DMS 273 (cell line): ENCODE data around the gene ADGRB3.
A peak's percentile ranks its signal among the peaks of the same experiment; 100 is the strongest.

ENCODE experiments used
- DNase-seq: peaks from one replicate; lab custom pipeline; 2025; ENCODE audit not compliant: unreplicated experiment; lab: John Stamatoyannopoulos, UW

The ADGRB3 gene

GRCh38 chr6:68634726-68635411 lies at the start of gene ADGRB3:
Gene ADGRB3, plus strand, starts transcription at chr6:68635282. Its CDS starts 3,394 bp downstream, at chr6:68638676.
- DNase-seq, result peak; percentile 99

GRCh38 chr6:68593558-68593957 lies 41.5 kb upstream of the ADGRB3 start:
- DNase-seq, result no peak

GRCh38 chr6:68597642-68598041 lies 37.4 kb upstream of the ADGRB3 start:
- DNase-seq, result no peak

DNA sequence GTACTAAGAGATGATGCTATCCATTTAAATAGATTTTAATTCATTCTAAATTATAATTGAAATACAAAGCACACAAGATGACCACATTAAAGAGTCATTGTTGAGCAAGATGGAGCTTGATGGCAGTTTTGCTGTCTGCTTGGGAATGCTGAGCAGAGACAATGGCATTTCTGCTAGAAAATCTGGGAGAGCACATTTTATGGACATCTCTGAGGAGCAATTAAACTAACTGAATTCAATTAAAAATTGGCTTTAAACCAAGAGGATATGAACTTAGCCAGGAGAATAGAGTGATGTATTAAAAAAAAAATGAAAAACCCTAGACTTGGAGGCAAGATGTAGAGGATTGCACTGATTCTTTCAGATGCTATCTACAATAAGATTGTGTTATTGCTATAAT lies 19.1 kb upstream of the ADGRB3 start:
- DNase-seq, result no peak

DNA sequence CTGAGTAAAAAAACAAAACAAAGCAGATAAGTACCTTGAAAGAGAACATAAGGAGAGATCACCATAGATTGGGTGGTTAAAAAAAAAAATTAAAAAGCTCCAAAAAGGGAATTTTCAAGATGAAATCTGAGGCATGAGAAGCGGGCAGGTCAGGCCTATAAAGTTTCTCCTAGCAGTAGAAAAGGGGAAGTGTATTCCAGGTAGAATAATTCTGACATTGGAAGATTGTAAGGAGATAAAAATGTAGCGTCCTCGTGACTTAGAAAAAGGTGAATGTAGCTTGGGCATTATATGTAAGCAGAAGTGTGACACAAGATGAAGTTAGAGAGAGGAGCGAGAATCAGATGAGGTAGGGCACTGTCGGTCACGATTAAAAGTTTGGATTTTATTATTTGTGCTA lies 9.1 kb upstream of the ADGRB3 start:
- no peak for DNase-seq

DNA sequence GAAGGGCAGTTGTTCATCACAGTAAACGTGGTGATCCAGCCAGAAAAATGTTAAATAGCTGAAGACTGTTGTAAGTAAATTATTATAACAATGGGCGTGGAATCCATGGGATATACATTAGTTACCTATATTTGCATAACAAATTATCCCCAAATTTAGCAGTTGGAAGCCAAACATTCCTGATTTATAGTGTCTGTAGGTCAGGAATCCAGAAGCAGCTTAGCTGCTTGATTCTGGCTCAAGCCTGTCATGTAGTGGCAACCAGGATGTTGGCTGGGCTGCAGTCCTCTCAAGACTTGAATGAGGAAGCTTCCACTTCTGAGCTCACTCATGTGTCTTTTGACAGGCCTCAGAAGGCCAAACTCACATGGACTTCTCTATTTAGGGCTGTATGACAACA lies 6.9 kb upstream of the ADGRB3 start:
- DNase-seq, result no peak

DNA sequence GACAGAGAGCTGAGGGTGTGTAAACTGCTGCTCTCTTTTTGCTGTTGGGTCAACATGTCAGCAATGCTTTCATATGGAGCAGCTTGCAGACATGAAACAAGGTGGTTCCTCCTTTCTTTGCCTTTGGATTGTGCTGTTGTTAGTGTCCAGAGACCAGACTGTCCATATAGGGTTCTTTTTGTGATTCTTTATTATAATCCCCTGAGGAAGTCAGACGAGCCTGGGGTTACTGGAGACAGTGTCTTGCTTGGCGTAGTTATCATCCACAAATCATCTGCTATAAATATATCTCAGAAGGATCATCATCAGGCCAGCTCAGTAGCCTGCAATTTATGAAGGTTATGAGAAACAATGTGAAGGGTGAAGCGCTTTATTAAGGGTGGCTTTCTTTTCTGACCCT lies 2.3 kb upstream of the ADGRB3 start:
- no peak for DNase-seq

DNA sequence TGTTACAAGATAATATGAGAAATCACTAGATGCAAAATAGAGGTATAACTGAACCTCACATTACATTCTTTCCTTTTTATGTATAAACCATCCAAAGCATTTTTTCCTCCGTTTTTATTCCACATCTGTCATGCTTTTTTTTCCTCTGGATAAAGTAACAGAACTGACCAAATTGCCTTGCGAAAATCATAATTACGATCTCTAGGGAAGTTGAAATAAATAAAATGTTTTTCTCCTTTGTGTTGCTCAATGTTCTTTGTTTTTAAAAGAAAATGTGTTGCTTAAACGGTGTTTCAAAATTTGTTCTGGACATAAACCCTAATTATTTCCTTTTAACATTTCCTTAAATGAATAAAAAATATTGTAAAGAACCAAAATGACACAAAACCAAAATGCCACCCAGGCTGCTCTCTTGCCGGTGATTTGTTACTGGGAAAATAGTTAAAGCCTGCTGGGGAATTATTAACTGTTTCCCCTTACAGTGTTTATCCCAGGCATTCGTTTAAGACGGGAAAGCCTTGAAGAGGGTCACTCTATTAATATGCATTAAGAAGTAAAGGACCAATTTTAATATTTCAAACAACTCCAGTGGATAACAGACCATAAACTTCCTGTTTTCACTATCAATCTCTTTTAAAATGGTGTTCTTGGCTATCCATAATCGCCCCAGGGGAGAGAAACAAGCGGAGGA lies 1.7 kb upstream of the ADGRB3 start:
- DNase-seq, result no peak

DNA sequence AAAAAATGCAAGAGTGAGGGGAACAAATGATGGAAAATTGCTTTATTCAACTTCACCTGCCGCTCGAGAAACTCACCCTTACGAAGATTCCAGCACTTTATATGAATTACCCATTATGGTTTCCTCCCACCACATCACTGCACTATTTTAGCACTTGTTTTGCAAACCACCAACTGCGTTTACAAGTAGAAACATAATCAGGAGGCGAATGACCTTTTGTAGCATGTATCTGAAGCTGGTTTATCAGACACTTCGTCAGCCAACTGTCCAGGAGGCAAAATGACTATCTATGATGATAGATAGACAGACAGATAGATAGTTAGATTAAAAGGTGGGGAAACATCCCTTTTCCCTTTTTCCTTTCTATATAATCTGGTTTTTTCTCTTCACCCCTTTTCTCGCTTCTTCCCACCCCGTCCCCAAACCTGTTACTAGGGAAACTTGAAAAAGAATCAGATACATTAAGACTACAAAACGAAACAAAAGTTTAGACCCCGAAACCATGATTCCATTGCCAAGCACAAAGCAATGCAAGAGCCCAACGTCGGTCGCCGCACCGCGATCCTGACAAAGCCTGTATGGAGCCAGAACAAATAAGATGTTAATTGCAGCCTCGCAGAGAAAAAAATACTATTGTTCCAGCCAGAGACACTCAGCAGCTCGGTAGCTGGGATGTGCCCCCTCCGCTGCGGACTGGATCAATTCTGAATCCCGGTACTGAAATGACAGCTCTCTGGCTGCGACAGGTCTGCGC lies 933 bp upstream of the ADGRB3 start:
- DNase-seq, result no peak

- no peak for DNase-seq
Measured at GRCh38 chr6:68635412-68635705, 277 bp downstream of the ADGRB3 start.

GRCh38 chr6:68635706-68636513 lies 828 bp downstream of the ADGRB3 start:
- peak; percentile 81 for DNase-seq

GRCh38 chr6:68636666-68637065 lies 1.6 kb downstream of the ADGRB3 start:
- peak; percentile 42 for DNase-seq

- no peak for DNase-seq
Measured at GRCh38 chr6:68637071-68637470, 2.0 kb downstream of the ADGRB3 start.

DNA sequence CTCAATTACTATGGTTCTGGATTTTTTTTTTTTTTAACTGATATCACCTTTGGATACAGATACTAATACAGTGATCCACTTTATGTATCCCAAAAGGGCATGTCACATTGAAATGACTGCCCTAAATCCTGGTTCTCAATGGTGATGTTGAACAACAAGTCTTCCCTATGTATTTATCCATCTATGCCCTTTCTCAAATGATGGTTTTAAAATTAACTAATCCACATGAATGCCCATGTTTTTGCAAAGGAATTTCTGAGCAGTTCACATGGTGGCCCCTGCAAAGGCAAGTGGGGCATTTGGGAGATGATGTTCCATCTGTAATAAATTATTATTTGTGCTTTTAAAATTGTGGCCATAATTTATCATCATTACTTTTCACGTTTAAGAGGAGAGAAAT lies 2.7 kb downstream of the ADGRB3 start:
- no peak for DNase-seq

GRCh38 chr6:68638230-68638900 lies 3.3 kb downstream of the ADGRB3 start:
- DNase-seq, result peak; percentile 69

GRCh38 chr6:68639211-68639610 lies 4.1 kb downstream of the ADGRB3 start:
- DNase-seq, result no peak

- no peak for DNase-seq
Measured at GRCh38 chr6:68639826-68640490, 4.9 kb downstream of the ADGRB3 start.

DNA sequence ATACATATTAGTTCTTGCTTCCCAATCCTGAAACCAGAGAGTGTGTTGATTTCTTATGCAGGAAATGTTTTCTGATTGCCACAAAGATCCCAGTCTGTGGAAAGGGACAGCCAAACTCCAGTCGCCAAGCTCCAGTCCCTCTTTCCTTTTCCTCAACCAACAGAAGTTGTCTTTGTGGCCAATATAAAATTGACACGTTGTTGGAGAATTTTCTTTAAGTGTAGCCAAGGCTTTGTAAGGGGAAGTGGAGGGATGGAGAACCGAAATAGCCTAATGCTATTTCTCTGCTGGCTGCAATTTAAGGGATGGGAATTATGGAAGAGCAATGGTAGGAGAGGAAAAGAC lies 5.4 kb downstream of the ADGRB3 start:
- DNase-seq, result no peak

DNA sequence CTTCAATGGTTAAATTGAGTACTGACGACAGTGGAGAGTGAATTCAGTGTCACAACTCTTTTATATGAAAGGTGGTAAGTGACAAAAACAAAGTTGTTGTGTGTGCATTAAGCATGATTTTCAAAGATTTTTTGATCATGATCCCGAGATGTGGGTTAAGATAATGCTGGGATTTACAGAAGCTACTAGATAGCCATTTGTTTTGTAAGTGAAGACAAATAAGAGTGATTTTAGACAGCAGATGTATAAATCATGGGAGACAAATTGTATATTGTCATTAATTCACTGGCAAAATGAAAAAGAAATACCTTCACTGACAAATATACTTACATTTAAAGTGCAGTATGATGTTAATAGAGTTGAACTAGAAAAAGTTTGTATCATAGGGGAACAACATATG lies 6.1 kb downstream of the ADGRB3 start:
- DNase-seq, result no peak

GRCh38 chr6:68642081-68642480 lies 7.0 kb downstream of the ADGRB3 start:
- no peak for DNase-seq
